Immature natural killer cell (primary cell): ENCODE results near the gene TMTC2. TPM values are rescaled to one million over a fixed set of nuclear protein-coding genes. Genes with fewer than 3 reads are reported as not detected.
"Not testable (repeated sequence)": the region's sequence is repeated elsewhere in the genome, so short reads cannot be mapped to it uniquely, and the experiment has no call there.

Experiments used
- DNase-seq, 3 donors: peaks; one replicate each; pipeline ENCODE4 v3.0.0; 2022; ENCODE audit warnings: mixed read lengths in 1 of 3
- H3K27ac Mint-ChIP-seq, 6 donors: one replicate each; pipeline ENCODE4 v1.8.0; 2020; ENCODE audit warnings: mixed read lengths in 6 of 6, mild to moderate bottlenecking in 5 of 6, inconsistent platforms in 4 of 6, moderate library complexity in 3 of 6
- H3K27me3 Mint-ChIP-seq, 3 donors: one replicate each; pipeline ENCODE4 v1.8.0; 2020 to 2021; ENCODE audit warnings: low read depth in 3 of 3, mild to moderate bottlenecking in 3 of 3, mixed read lengths in 3 of 3, moderate library complexity in 3 of 3, inconsistent platforms in 1 of 3
- H3K36me3 Mint-ChIP-seq, 3 donors: one replicate each; pipeline ENCODE4 v1.8.0; 2020; ENCODE audit warnings: mixed read lengths in 3 of 3, inconsistent platforms in 2 of 3, mild to moderate bottlenecking in 2 of 3
- H3K4me1 Mint-ChIP-seq, 2 donors: one replicate each; pipeline ENCODE4 v1.8.0; 2020; ENCODE audit warnings: inconsistent platforms in 2 of 2, mild to moderate bottlenecking in 2 of 2, mixed read lengths in 2 of 2, moderate library complexity in 1 of 2
- H3K4me3 Mint-ChIP-seq, 5 donors: one replicate each; pipeline ENCODE4 v1.8.0; 2020; ENCODE audit warnings: mild to moderate bottlenecking in 5 of 5, mixed read lengths in 5 of 5, inconsistent platforms in 3 of 5, moderate library complexity in 3 of 5
- H3K9me3 Mint-ChIP-seq, 6 donors: one replicate each; pipeline ENCODE4 v1.8.0; 2020; ENCODE audit warnings: mild to moderate bottlenecking in 6 of 6, mixed read lengths in 6 of 6, inconsistent platforms in 4 of 6, moderate library complexity in 3 of 6
- polyA plus RNA-seq, 3 donors: library from polyadenylated mRNA; unstranded; fragments of 300-500 nt; fragmentation: Illumina TruSeq; gene quantifications; one replicate each; pipeline ENCODE4 v1.2.3, GENCODE V29; 2021

The TMTC2 gene
- polyA plus RNA-seq, 3 donors from 2014 or later, result not detected

- DNase-seq, result no peak
- Mint-ChIP-seq H3K36me3 (peaks cover 0 to 3% (median 0%) of the 10 kb centered on the region in 3 donors), H3K4me3 (no peak overlapping the region), H3K27me3 (no peaks in the 10 kb centered on the region), H3K4me1 (no peaks in the 10 kb centered on the region), H3K9me3 (peaks cover 0 to 25% (median 5%) of the 10 kb centered on the region in 6 donors), H3K27ac (no peak overlapping the region)
These were observed 115.4 kb downstream of the TMTC2 start for GRCh38 chr12:82801951-82802610.

- Mint-ChIP-seq H3K4me3 (no peak overlapping the region), H3K36me3 (peaks cover 0 to 3% (median 0%) of the 10 kb centered on the region in 3 donors), H3K9me3 (peaks cover 0 to 20% (median 5%) of the 10 kb centered on the region in 6 donors), H3K27ac (no peak overlapping the region), H3K27me3 (no peaks in the 10 kb centered on the region), H3K4me1 (no peaks in the 10 kb centered on the region)
- DNase-seq, result no peak
These were observed 116.5 kb downstream of the TMTC2 start for GRCh38 chr12:82803201-82803600.

GRCh38 chr12:82804601-82805000 lies 117.9 kb downstream of the TMTC2 start:
- H3K27ac Mint-ChIP-seq, result no peak overlapping the region
- no peak for DNase-seq
- H3K4me3 Mint-ChIP-seq, result no peak overlapping the region
- no peaks in the 10 kb centered on the region for H3K27me3 Mint-ChIP-seq
- peaks cover 0 to 3% (median 0%) of the 10 kb centered on the region in 3 donors for H3K36me3 Mint-ChIP-seq
- no peaks in the 10 kb centered on the region for H3K4me1 Mint-ChIP-seq
- H3K9me3 Mint-ChIP-seq, result peaks cover 0 to 20% (median 5%) of the 10 kb centered on the region in 6 donors

GRCh38 chr12:82805004-82805403 lies 118.3 kb downstream of the TMTC2 start:
- peaks cover 0 to 20% (median 5%) of the 10 kb centered on the region in 6 donors for H3K9me3 Mint-ChIP-seq
- not testable (repeated sequence) for DNase-seq, H3K27ac Mint-ChIP-seq, H3K4me1 Mint-ChIP-seq, H3K36me3 Mint-ChIP-seq, H3K4me3 Mint-ChIP-seq, H3K27me3 Mint-ChIP-seq

- no peak overlapping the region for H3K27ac Mint-ChIP-seq
These were observed 119.2 kb downstream of the TMTC2 start for GRCh38 chr12:82805812-82806497.

GRCh38 chr12:82807132-82807737 lies 120.5 kb downstream of the TMTC2 start:
- Mint-ChIP-seq H3K4me3 (no peak overlapping the region), H3K36me3 (no peaks in the 10 kb centered on the region), H3K27me3 (no peaks in the 10 kb centered on the region), H3K4me1 (no peaks in the 10 kb centered on the region), H3K9me3 (peaks cover 0 to 11% (median 4%) of the 10 kb centered on the region in 6 donors), H3K27ac (no peak overlapping the region)
- DNase-seq, result no peak

More at GRCh38 chr12:82805812-82806497, 119.2 kb downstream of the TMTC2 start:
- H3K4me1 Mint-ChIP-seq, result no peaks in the 10 kb centered on the region
- DNase-seq, result no peak
- H3K36me3 Mint-ChIP-seq, result no peaks in the 10 kb centered on the region
- H3K4me3 Mint-ChIP-seq, result no peak overlapping the region
- no peaks in the 10 kb centered on the region for H3K27me3 Mint-ChIP-seq
- H3K9me3 Mint-ChIP-seq, result peaks cover 0 to 17% (median 5%) of the 10 kb centered on the region in 6 donors

GRCh38 chr12:82810568-82810967 lies 123.9 kb downstream of the TMTC2 start:
- DNase-seq, result no peak
- peaks cover 0 to 12% (median 6%) of the 10 kb centered on the region in 6 donors for H3K9me3 Mint-ChIP-seq
- H3K27me3 Mint-ChIP-seq, result no peaks in the 10 kb centered on the region
- no peaks in the 10 kb centered on the region for H3K36me3 Mint-ChIP-seq
- H3K4me1 Mint-ChIP-seq, result no peaks in the 10 kb centered on the region
- H3K27ac Mint-ChIP-seq, result no peak overlapping the region
- no peak overlapping the region for H3K4me3 Mint-ChIP-seq

GRCh38 chr12:82817368-82817767 lies 130.7 kb downstream of the TMTC2 start:
- H3K4me3 Mint-ChIP-seq, result no peak overlapping the region
- no peak for DNase-seq
- H3K9me3 Mint-ChIP-seq, result peaks cover 4 to 10% (median 6%) of the 10 kb centered on the region in 6 donors
- H3K36me3 Mint-ChIP-seq, result no peaks in the 10 kb centered on the region
- no peaks in the 10 kb centered on the region for H3K4me1 Mint-ChIP-seq
- H3K27me3 Mint-ChIP-seq, result peaks cover 0 to 2% (median 0%) of the 10 kb centered on the region in 3 donors
- H3K27ac Mint-ChIP-seq, result no peak overlapping the region

GRCh38 chr12:82818271-82819035 lies 131.7 kb downstream of the TMTC2 start:
- Mint-ChIP-seq H3K9me3 (peaks cover 4 to 10% (median 6%) of the 10 kb centered on the region in 6 donors), H3K4me1 (no peaks in the 10 kb centered on the region), H3K27me3 (peaks cover 0 to 2% (median 0%) of the 10 kb centered on the region in 3 donors), H3K27ac (no peak overlapping the region), H3K36me3 (no peaks in the 10 kb centered on the region), H3K4me3 (no peak overlapping the region)
- DNase-seq, result no peak

GRCh38 chr12:82826505-82826904 lies 139.8 kb downstream of the TMTC2 start:
- no peak for DNase-seq
- H3K36me3 Mint-ChIP-seq, result no peaks in the 10 kb centered on the region
- H3K4me1 Mint-ChIP-seq, result no peaks in the 10 kb centered on the region
- no peak overlapping the region for H3K4me3 Mint-ChIP-seq
- peaks cover 0 to 8% (median 3%) of the 10 kb centered on the region in 6 donors for H3K9me3 Mint-ChIP-seq
- peaks cover 0 to 1% (median 0%) of the 10 kb centered on the region in 3 donors for H3K27me3 Mint-ChIP-seq
- no peak overlapping the region for H3K27ac Mint-ChIP-seq

- H3K9me3 Mint-ChIP-seq, result peaks cover 0 to 19% (median 4%) of the 10 kb centered on the region in 6 donors
These were observed 145.4 kb downstream of the TMTC2 start for GRCh38 chr12:82832096-82832495.

GRCh38 chr12:82832981-82833380 lies 146.3 kb downstream of the TMTC2 start:
- peaks cover 0 to 17% (median 4%) of the 10 kb centered on the region in 6 donors for H3K9me3 Mint-ChIP-seq
- H3K36me3 Mint-ChIP-seq, result no peaks in the 10 kb centered on the region
- DNase-seq, result no peak
- H3K27me3 Mint-ChIP-seq, result peaks cover 0 to 1% (median 0%) of the 10 kb centered on the region in 3 donors
- H3K4me1 Mint-ChIP-seq, result no peaks in the 10 kb centered on the region
- H3K27ac Mint-ChIP-seq, result no peak overlapping the region
- no peak overlapping the region for H3K4me3 Mint-ChIP-seq

More at GRCh38 chr12:82832096-82832495, 145.4 kb downstream of the TMTC2 start:
- DNase-seq, result no peak
- no peak overlapping the region for H3K27ac Mint-ChIP-seq
- no peaks in the 10 kb centered on the region for H3K36me3 Mint-ChIP-seq
- H3K27me3 Mint-ChIP-seq, result peaks cover 0 to 1% (median 0%) of the 10 kb centered on the region in 3 donors
- H3K4me1 Mint-ChIP-seq, result no peaks in the 10 kb centered on the region
- H3K4me3 Mint-ChIP-seq, result no peak overlapping the region

- no peak overlapping the region for H3K4me3 Mint-ChIP-seq
- H3K27me3 Mint-ChIP-seq, result peaks cover 0 to 1% (median 0%) of the 10 kb centered on the region in 3 donors
- H3K27ac Mint-ChIP-seq, result no peak overlapping the region
- H3K4me1 Mint-ChIP-seq, result no peaks in the 10 kb centered on the region
- no peaks in the 10 kb centered on the region for H3K36me3 Mint-ChIP-seq
- DNase-seq, result no peak
- peaks cover 0 to 21% (median 4%) of the 10 kb centered on the region in 6 donors for H3K9me3 Mint-ChIP-seq
These were observed 146.8 kb downstream of the TMTC2 start for GRCh38 chr12:82833481-82833880.
